Measurements from ENCODE around the gene VPS52. TPM values are rescaled to one million over a fixed set of nuclear protein-coding genes. Genes with fewer than 3 reads are reported as not detected.
A peak's percentile ranks its signal among the peaks of the same experiment; 100 is the strongest.

VPS52 gene
- polyA plus RNA-seq, 1 donor, result 59.8 TPM

GRCh38 chr6:33304216-33304615 is 32.5 kb upstream of the VPS52 start:
- Histone ChIP-seq H3K36me3 (ENCODE audit: control insufficient read depth, insufficient read depth, low read length) (peaks cover 35% of the 10 kb centered on the region), H3K27me3 (ENCODE audit: control insufficient read depth, insufficient read depth, low read length) (no peaks in the 10 kb centered on the region), H3K4me1 (ENCODE audit: control insufficient read depth, insufficient read depth, low read length) (no peaks in the 10 kb centered on the region)

DNA sequence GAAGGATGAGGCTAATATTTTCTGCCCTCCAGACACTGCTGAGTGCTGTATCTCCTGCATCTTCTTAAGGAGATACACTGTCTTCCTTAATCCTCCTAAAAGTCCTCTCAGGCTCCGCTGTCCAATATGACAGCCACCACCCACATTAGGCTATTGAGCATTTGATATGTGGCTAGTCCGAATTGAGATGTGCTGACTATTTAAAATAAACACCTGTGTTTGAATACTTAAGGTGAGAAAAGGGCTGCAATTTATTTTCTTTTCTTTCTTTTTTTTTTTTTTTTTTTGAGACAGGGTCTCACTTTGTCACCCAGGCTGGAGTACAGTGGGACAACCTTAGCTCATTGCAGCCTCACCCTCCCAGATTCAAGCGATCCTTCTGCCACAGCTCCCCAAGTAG is 30.2 kb upstream of the VPS52 start:
- Histone ChIP-seq H3K4me1 (ENCODE audit: control insufficient read depth, insufficient read depth, low read length) (no peaks in the 10 kb centered on the region), H3K4me3 (ENCODE audit: low read length) (no peak overlapping the region), H3K36me3 (ENCODE audit: control insufficient read depth, insufficient read depth, low read length) (peaks cover 33% of the 10 kb centered on the region), H3K27me3 (ENCODE audit: control insufficient read depth, insufficient read depth, low read length) (no peaks in the 10 kb centered on the region), H3K9me3 (ENCODE audit: control insufficient read depth, low read depth, low read length) (no peaks in the 10 kb centered on the region), H3K27ac (ENCODE audit: low read length) (no peak overlapping the region)
- DNase-seq, result no peak
- 100% methylated on average over 1 of the region's 3 CpGs for WGBS (ENCODE audit: insufficient coverage, low lambda C conversion rate)

More at GRCh38 chr6:33304216-33304615, 32.5 kb upstream of the VPS52 start:
- no peak for DNase-seq
- Histone ChIP-seq H3K27ac (ENCODE audit: low read length) (no peak overlapping the region), H3K9me3 (ENCODE audit: control insufficient read depth, low read depth, low read length) (no peaks in the 10 kb centered on the region), H3K4me3 (ENCODE audit: low read length) (no peak overlapping the region)
- WGBS (ENCODE audit: insufficient coverage, low lambda C conversion rate), result no CpG with 5 or more reads among the region's 16 CpGs

GRCh38 chr6:33299237-33299944 is 27.7 kb upstream of the VPS52 start:
- no CpG with 5 or more reads among the region's 54 CpGs for WGBS (ENCODE audit: insufficient coverage, low lambda C conversion rate)
- H3K27me3 ChIP-seq (ENCODE audit: control insufficient read depth, insufficient read depth, low read length), result no peaks in the 10 kb centered on the region
- DNase-seq, result peak; percentile 88 to 92
- H3K4me3 ChIP-seq (ENCODE audit: low read length), result peak overlapping the region; percentile 87
- H3K36me3 ChIP-seq (ENCODE audit: control insufficient read depth, insufficient read depth, low read length), result peaks cover 40% of the 10 kb centered on the region
- H3K9me3 ChIP-seq (ENCODE audit: control insufficient read depth, low read depth, low read length), result no peaks in the 10 kb centered on the region
- no peaks in the 10 kb centered on the region for H3K4me1 ChIP-seq (ENCODE audit: control insufficient read depth, insufficient read depth, low read length)
- peak overlapping the region; percentile 98 for H3K27ac ChIP-seq (ENCODE audit: low read length)

- H3K36me3 ChIP-seq (ENCODE audit: control insufficient read depth, insufficient read depth, low read length), result peaks cover 37% of the 10 kb centered on the region
Observed at GRCh38 chr6:33298773-33299236, 27.1 kb upstream of the VPS52 start, which contains the start of gene RGL2. TSS of gene RGL2 (minus strand) at chr6:33298942. CDS start at chr6:33298610, 332 bp downstream.

GRCh38 chr6:33297956-33298772 is 26.5 kb upstream of the VPS52 start:
- Histone ChIP-seq H3K9me3 (ENCODE audit: control insufficient read depth, low read depth, low read length) (no peaks in the 10 kb centered on the region), H3K27me3 (ENCODE audit: control insufficient read depth, insufficient read depth, low read length) (no peaks in the 10 kb centered on the region), H3K4me1 (ENCODE audit: control insufficient read depth, insufficient read depth, low read length) (no peaks in the 10 kb centered on the region), H3K36me3 (ENCODE audit: control insufficient read depth, insufficient read depth, low read length) (peaks cover 38% of the 10 kb centered on the region), H3K27ac (ENCODE audit: low read length) (peak overlapping the region; percentile 98), H3K4me3 (ENCODE audit: low read length) (peak overlapping the region; percentile 87)
- DNase-seq, result peak; percentile 58 to 73
- no CpG with 5 or more reads among the region's 42 CpGs for WGBS (ENCODE audit: insufficient coverage, low lambda C conversion rate)

More at GRCh38 chr6:33298773-33299236, 27.1 kb upstream of the VPS52 start, which contains the start of gene RGL2:
- WGBS (ENCODE audit: insufficient coverage, low lambda C conversion rate), result no CpG with 5 or more reads among the region's 34 CpGs
- Histone ChIP-seq H3K27ac (ENCODE audit: low read length) (peak within 1 kb of the TSS; percentile 98), H3K9me3 (ENCODE audit: control insufficient read depth, low read depth, low read length) (no peaks in the 10 kb centered on the region), H3K4me1 (ENCODE audit: control insufficient read depth, insufficient read depth, low read length) (no peaks in the 10 kb centered on the region), H3K27me3 (ENCODE audit: control insufficient read depth, insufficient read depth, low read length) (no peaks in the 10 kb centered on the region), H3K4me3 (ENCODE audit: low read length) (peak within 1 kb of the TSS; percentile 87)
- DNase-seq, result no peak

DNA sequence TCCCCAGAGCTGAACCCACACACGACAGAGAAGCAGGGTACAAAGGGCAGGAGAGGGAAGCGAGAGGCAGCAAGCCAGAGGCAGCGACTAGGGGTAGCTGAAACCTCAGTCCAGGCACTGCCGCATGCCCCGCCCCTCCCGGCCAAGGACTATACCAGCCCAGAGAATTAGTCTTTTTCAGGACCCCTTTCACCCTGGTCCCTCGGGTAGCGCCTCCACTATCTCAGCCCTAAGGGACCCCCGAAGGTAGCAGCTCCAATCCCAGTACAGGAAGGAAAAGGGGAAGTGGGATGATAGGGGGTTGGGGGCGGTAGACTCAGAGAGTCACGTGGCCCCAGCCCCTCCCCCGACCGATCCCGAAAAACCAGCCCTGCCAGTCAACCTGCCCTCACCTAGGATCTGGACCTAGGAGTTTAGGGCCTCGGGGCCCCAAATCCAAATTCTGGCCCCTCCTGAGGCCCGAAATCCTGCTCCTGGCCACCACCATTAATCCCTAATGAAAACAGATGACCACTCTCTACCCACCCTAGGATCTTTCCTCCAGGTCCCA is 25.8 kb upstream of the VPS52 start:
- WGBS (ENCODE audit: insufficient coverage, low lambda C conversion rate), result no CpG with 5 or more reads among the region's 16 CpGs
- peak in 1 of 2 donors; percentile 66 for DNase-seq
- peak overlapping the region; percentile 87 for H3K4me3 ChIP-seq (ENCODE audit: low read length)
- no peaks in the 10 kb centered on the region for H3K27me3 ChIP-seq (ENCODE audit: control insufficient read depth, insufficient read depth, low read length)
- H3K9me3 ChIP-seq (ENCODE audit: control insufficient read depth, low read depth, low read length), result no peaks in the 10 kb centered on the region
- H3K4me1 ChIP-seq (ENCODE audit: control insufficient read depth, insufficient read depth, low read length), result no peaks in the 10 kb centered on the region
- peaks cover 39% of the 10 kb centered on the region for H3K36me3 ChIP-seq (ENCODE audit: control insufficient read depth, insufficient read depth, low read length)
- peak overlapping the region; percentile 20 for H3K27ac ChIP-seq (ENCODE audit: low read length)

GRCh38 chr6:33296797-33297405 is 25.2 kb upstream of the VPS52 start:
- no peaks in the 10 kb centered on the region for H3K9me3 ChIP-seq (ENCODE audit: control insufficient read depth, low read depth, low read length)
- H3K27ac ChIP-seq (ENCODE audit: low read length), result peak overlapping the region; percentile 20
- H3K4me1 ChIP-seq (ENCODE audit: control insufficient read depth, insufficient read depth, low read length), result no peaks in the 10 kb centered on the region
- H3K27me3 ChIP-seq (ENCODE audit: control insufficient read depth, insufficient read depth, low read length), result no peaks in the 10 kb centered on the region
- DNase-seq, result no peak
- H3K36me3 ChIP-seq (ENCODE audit: control insufficient read depth, insufficient read depth, low read length), result peaks cover 45% of the 10 kb centered on the region
- no CpG with 5 or more reads among the region's 12 CpGs for WGBS (ENCODE audit: insufficient coverage, low lambda C conversion rate)
- H3K4me3 ChIP-seq (ENCODE audit: low read length), result peak overlapping the region; percentile 87

DNA sequence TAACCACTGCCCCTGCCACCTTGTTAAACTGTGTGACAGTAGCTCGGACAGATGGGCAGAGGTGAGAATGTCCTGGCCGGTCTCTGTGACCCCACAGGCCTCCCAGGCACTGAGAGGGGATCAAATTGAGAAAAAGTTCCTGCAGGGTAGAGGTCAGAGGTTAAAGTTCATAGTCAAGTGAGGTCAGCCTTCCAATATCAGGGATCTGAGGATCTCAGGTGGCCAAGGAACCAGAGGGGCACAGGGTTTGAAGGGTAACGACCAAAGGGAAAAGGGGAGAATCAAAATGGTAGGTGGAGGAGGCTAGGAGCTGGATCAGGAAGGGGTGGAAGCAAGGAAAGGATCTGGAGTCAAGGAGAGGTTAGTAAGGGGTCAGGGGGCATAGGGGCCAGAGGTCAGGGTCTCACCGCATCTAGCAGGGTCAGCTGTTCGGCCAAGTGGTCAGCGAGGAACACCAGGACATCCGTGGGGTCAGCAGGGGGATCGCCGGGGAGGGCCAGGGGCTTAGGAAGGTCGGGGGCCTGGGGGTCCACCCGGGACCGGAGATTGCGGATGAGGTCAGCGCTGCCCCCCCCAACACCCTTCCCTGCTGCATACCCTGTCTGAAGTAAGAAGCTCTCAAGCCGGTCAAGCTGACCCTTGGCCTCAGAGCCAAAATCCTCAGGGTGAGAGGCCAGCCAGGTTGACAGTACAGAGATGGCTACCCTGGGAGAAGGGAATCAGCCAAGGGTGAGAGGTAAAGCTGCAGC is 24.1 kb upstream of the VPS52 start:
- Histone ChIP-seq H3K9me3 (ENCODE audit: control insufficient read depth, low read depth, low read length) (no peaks in the 10 kb centered on the region), H3K4me3 (ENCODE audit: low read length) (no peak overlapping the region), H3K27me3 (ENCODE audit: control insufficient read depth, insufficient read depth, low read length) (no peaks in the 10 kb centered on the region), H3K27ac (ENCODE audit: low read length) (no peak overlapping the region), H3K4me1 (ENCODE audit: control insufficient read depth, insufficient read depth, low read length) (no peaks in the 10 kb centered on the region), H3K36me3 (ENCODE audit: control insufficient read depth, insufficient read depth, low read length) (peaks cover 51% of the 10 kb centered on the region)
- 33% methylated on average over 1 of the region's 15 CpGs for WGBS (ENCODE audit: insufficient coverage, low lambda C conversion rate)
- DNase-seq, result no peak

GRCh38 chr6:33294086-33294823 is 22.6 kb upstream of the VPS52 start:
- Histone ChIP-seq H3K4me3 (ENCODE audit: low read length) (no peak overlapping the region), H3K36me3 (ENCODE audit: control insufficient read depth, insufficient read depth, low read length) (peaks cover 52% of the 10 kb centered on the region), H3K27ac (ENCODE audit: low read length) (no peak overlapping the region), H3K9me3 (ENCODE audit: control insufficient read depth, low read depth, low read length) (no peaks in the 10 kb centered on the region), H3K4me1 (ENCODE audit: control insufficient read depth, insufficient read depth, low read length) (peaks cover 7% of the 10 kb centered on the region), H3K27me3 (ENCODE audit: control insufficient read depth, insufficient read depth, low read length) (no peaks in the 10 kb centered on the region)
- WGBS (ENCODE audit: insufficient coverage, low lambda C conversion rate), result 100% methylated on average over 1 of the region's 10 CpGs
- DNase-seq, result no peak

Measured in large intestine (tissue), 3 donors.